PC-9 (cell line): ENCODE results near the gene PSMG4. TPM values are rescaled to one million over a fixed set of nuclear protein-coding genes. Genes with fewer than 3 reads are reported as not detected.

ENCODE experiments used
- BruUV-seq: library from RNA; stranded (reverse); fragments of 400-500 nt; replicated peaks from 2 replicates; lab custom pipeline; 2021; lab: Mats Ljungman, UMichigan
- CTCF ChIA-PET: fragments of 300-600 bp; sonication (Branson Sonifier 250); formaldehyde crosslinking; loops from one replicate; lab custom pipeline; 2022; ENCODE audit warnings: antibody characterized with exemption; lab: Charles Lee
- POLR2A ChIA-PET: fragments of 300-600 bp; sonication (Branson Sonifier 250); formaldehyde crosslinking; loops from one replicate; lab custom pipeline; 2022; ENCODE audit warnings: antibody characterized with exemption; ENCODE audit not compliant: unreplicated experiment; lab: Charles Lee
- DNase-seq, 2 experiments: peaks; one replicate each; pipeline versions ENCODE4 v3.0.0 to v3.0.0-alpha.2; 2015 to 2022; ENCODE audit warnings: mixed read lengths in 1 of 2
- H2AFZ ChIP-seq: fragments of 200-600 bp; sonication (generic); 2 replicates; pipeline ENCODE4 v1.8.1; 2017; ENCODE audit warnings: antibody characterized with exemption
- H3F3A ChIP-seq: fragments of 200-600 bp; sonication (generic); 2 replicates; pipeline ENCODE4 v1.8.1; 2017; ENCODE audit warnings: antibody characterized with exemption, mild to moderate bottlenecking, low read depth; ENCODE audit not compliant: insufficient read depth
- H3K27ac ChIP-seq: fragments of 200-600 bp; sonication (generic); 2 replicates; pipeline ENCODE4 v1.6.1; 2016; ENCODE audit warnings: mixed run types
- H3K27me3 ChIP-seq: fragments of 200-600 bp; sonication (generic); 2 replicates; pipeline ENCODE4 v1.6.1; 2016; ENCODE audit warnings: low read depth, mixed run types; ENCODE audit not compliant: insufficient read depth
- H3K36me3 ChIP-seq: fragments of 200-600 bp; sonication (generic); 2 replicates; pipeline ENCODE4 v1.6.1; 2016; ENCODE audit warnings: low read depth, mixed run types
- H3K4me1 ChIP-seq: fragments of 200-600 bp; sonication (generic); replicated peaks from 2 replicates; pipeline ENCODE4 v1.6.1; 2016; ENCODE audit warnings: mixed run types; ENCODE audit not compliant: insufficient read depth
- H3K4me2 ChIP-seq: fragments of 200-600 bp; sonication (generic); 2 replicates; pipeline ENCODE4 v1.6.1; 2017; ENCODE audit warnings: mixed run types
- H3K4me3 ChIP-seq: fragments of 200-600 bp; sonication (generic); 2 replicates; pipeline ENCODE4 v1.6.1; 2016; ENCODE audit warnings: mixed run types
- H3K79me2 ChIP-seq: fragments of 200-600 bp; sonication (generic); 2 replicates; pipeline ENCODE4 v1.6.1; 2017; ENCODE audit warnings: low read depth, mixed run types
- H3K9me2 ChIP-seq: fragments of 200-600 bp; sonication (generic); 2 replicates; pipeline ENCODE4 v1.8.1; 2017; ENCODE audit warnings: mild to moderate bottlenecking; ENCODE audit not compliant: insufficient read depth
- H3K9me3 ChIP-seq: fragments of 200-600 bp; sonication (generic); 2 replicates; pipeline ENCODE4 v1.8.1; 2016; ENCODE audit warnings: low read depth; ENCODE audit not compliant: insufficient read depth
- H4K20me1 ChIP-seq: fragments of 200-600 bp; sonication (generic); 2 replicates; pipeline ENCODE4 v1.8.1; 2017; ENCODE audit not compliant: insufficient read depth
- CTCF ChIP-seq: fragments of 200-600 bp; sonication (generic); conservative IDR thresholded peaks from 2 replicates; pipeline ENCODE4 v1.6.1; 2017; ENCODE audit warnings: mixed run types, antibody characterized with exemption, mild to moderate bottlenecking, moderate library complexity
- EZH2 ChIP-seq: fragments of 200-600 bp; sonication (generic); IDR thresholded peaks from 2 replicates; pipeline ENCODE4 v1.8.0; 2017; ENCODE audit warnings: antibody characterized with exemption, low read depth
- intact Hi-C: fragments of 100-400 bp; cut with micrococcal nuclease; formaldehyde crosslinking; loops from one replicate; pipeline ENCODE4 v1.10.0; 2022; ENCODE audit not compliant: unreplicated experiment
- total RNA-seq: library from RNA; stranded (reverse); gene quantifications from 2 replicates; pipeline ENCODE4 v1.2.3, GENCODE V29; 2021

PSMG4 gene
- total RNA-seq, 1 experiment from 2014 or later: 33.8 TPM

GRCh38 chr6:3316818-3317217 is 58.1 kb downstream of the PSMG4 start:
- no peaks in the 10 kb centered on the region for H3F3A ChIP-seq
- H3K4me1 ChIP-seq: no peaks in the 10 kb centered on the region
- intact Hi-C loops: no loop called here
- no TSS peak for BruUV-seq
- H3K79me2 ChIP-seq: no peaks in the 10 kb centered on the region
- no peak overlapping the region for H2AFZ ChIP-seq
- ChIA-PET CTCF (no interaction called here), POLR2A (no interaction called here)
- H3K27me3 ChIP-seq: no peaks in the 10 kb centered on the region
- H3K9me3 ChIP-seq: no peaks in the 10 kb centered on the region
- no peaks in the 10 kb centered on the region for H3K36me3 ChIP-seq
- no peak overlapping the region for H3K4me3 ChIP-seq
- no peak overlapping the region for H3K4me2 ChIP-seq
- no peaks in the 10 kb centered on the region for H4K20me1 ChIP-seq
- H3K9me2 ChIP-seq: no peaks in the 10 kb centered on the region
- no peak for DNase-seq
- no peak overlapping the region for H3K27ac ChIP-seq
- no peak for TF ChIP-seq CTCF
- TF ChIP-seq EZH2: no peak

Other genes with a start within 250 kb of the PSMG4 start
- 13.9 and 14.8 TPM in 2 replicates for gene RIPK1, start 190.5 kb upstream of the PSMG4 start, total RNA-seq
- 23.7 and 24.5 TPM in 2 replicates for gene BPHL, start 140.2 kb upstream of the PSMG4 start, total RNA-seq
- gene TUBB2A, start 101.4 kb upstream of the PSMG4 start, total RNA-seq: 17.0 and 19.0 TPM in 2 replicates
- 1.3 and 2.5 TPM in 2 replicates for gene TUBB2B, start 31.3 kb upstream of the PSMG4 start, total RNA-seq
- gene SLC22A23, start 198.1 kb downstream of the PSMG4 start, total RNA-seq: 13.5 and 16.3 TPM in 2 replicates